Measurements from ENCODE around the gene DNAJC1.

Gene DNAJC1

GRCh38 chr10:21715531-21716195 lies 287.9 kb downstream of the DNAJC1 start:
- Histone ChIP-seq H3K9me3 (replicated peaks; ENCODE audit: insufficient read depth, low read length) (no peaks in the 10 kb centered on the region), H3K4me2 (ENCODE audit: low read depth, low read length) (no peak overlapping the region), H4K20me1 (ENCODE audit: insufficient read depth, low read length) (no peaks in the 10 kb centered on the region), H2AFZ (ENCODE audit: low read length) (no peak overlapping the region), H3K4me1 (ENCODE audit: low read length) (peaks cover 19% of the 10 kb centered on the region), H3K4me3 (ENCODE audit: low read length) (no peak overlapping the region), H3F3A (ENCODE audit: insufficient read depth, low read length) (peaks cover 9% of the 10 kb centered on the region; the same call in 1 of the 2 replicates), H3K9ac (ENCODE audit: low read length) (no peak overlapping the region), H3K36me3 (replicated peaks; ENCODE audit: insufficient read depth, low read length) (0 out of 2 replicates have a peak, but pooled peaks cover 2% of the 10 kb centered on the region), H3K9me2 (replicated peaks; ENCODE audit: insufficient read depth, low read length) (no peaks in the 10 kb centered on the region), H3K27ac (ENCODE audit: low read length) (no peak overlapping the region), H3K79me2 (ENCODE audit: low read length) (peaks cover 25% of the 10 kb centered on the region), H3K27me3 (replicated peaks; ENCODE audit: insufficient read depth, low read length) (no peaks in the 10 kb centered on the region)
- no peak for DNase-seq
- no peak for TF ChIP-seq CTCF (IDR thresholded peaks at IDR 0.05; ENCODE audit: low read length)
- TF ChIP-seq EZH2 (optimal IDR thresholded peaks at IDR 0.05; ENCODE audit: low read depth, low read length): no peak
- TF ChIP-seq EZH2phosphoT487 (IDR thresholded peaks at IDR 0.05; ENCODE audit: low read length): no peak

GRCh38 chr10:21712975-21713374 lies 290.6 kb downstream of the DNAJC1 start:
- DNase-seq: no peak
- no peak overlapping the region for H3K9ac ChIP-seq (ENCODE audit: low read length)
- 0 out of 2 replicates have a peak, but pooled peaks cover 2% of the 10 kb centered on the region for H3K36me3 ChIP-seq (replicated peaks; ENCODE audit: insufficient read depth, low read length)

GRCh38 chr10:21707498-21707897 lies 296.0 kb downstream of the DNAJC1 start:
- peaks cover 54% of the 10 kb centered on the region for H3K79me2 ChIP-seq (ENCODE audit: low read length)

More at GRCh38 chr10:21712975-21713374, 290.6 kb downstream of the DNAJC1 start:
- peaks cover 25% of the 10 kb centered on the region for H3K79me2 ChIP-seq (ENCODE audit: low read length)
- no peaks in the 10 kb centered on the region for H3K27me3 ChIP-seq (replicated peaks; ENCODE audit: insufficient read depth, low read length)
- H4K20me1 ChIP-seq (ENCODE audit: insufficient read depth, low read length): no peaks in the 10 kb centered on the region
- H3F3A ChIP-seq (ENCODE audit: insufficient read depth, low read length): peaks cover 24% of the 10 kb centered on the region
- no peak overlapping the region for H3K4me3 ChIP-seq (ENCODE audit: low read length)
- no peaks in the 10 kb centered on the region for H3K9me2 ChIP-seq (replicated peaks; ENCODE audit: insufficient read depth, low read length)
- TF ChIP-seq CTCF (IDR thresholded peaks at IDR 0.05; ENCODE audit: low read length): no peak
- no peak for TF ChIP-seq EZH2 (optimal IDR thresholded peaks at IDR 0.05; ENCODE audit: low read depth, low read length)
- no peak for TF ChIP-seq EZH2phosphoT487 (IDR thresholded peaks at IDR 0.05; ENCODE audit: low read length)
- peaks cover 33% of the 10 kb centered on the region for H3K4me1 ChIP-seq (ENCODE audit: low read length)
- no peak overlapping the region for H3K4me2 ChIP-seq (ENCODE audit: low read depth, low read length)
- no peak overlapping the region for H3K27ac ChIP-seq (ENCODE audit: low read length)
- H3K9me3 ChIP-seq (replicated peaks; ENCODE audit: insufficient read depth, low read length): no peaks in the 10 kb centered on the region
- H2AFZ ChIP-seq (ENCODE audit: low read length): no peak overlapping the region

More at GRCh38 chr10:21707498-21707897, 296.0 kb downstream of the DNAJC1 start:
- Histone ChIP-seq H2AFZ (ENCODE audit: low read length) (no peak overlapping the region), H3K9me3 (replicated peaks; ENCODE audit: insufficient read depth, low read length) (no peaks in the 10 kb centered on the region), H4K20me1 (ENCODE audit: insufficient read depth, low read length) (peaks cover 17% of the 10 kb centered on the region; the same call in 1 of the 2 replicates), H3K27ac (ENCODE audit: low read length) (no peak overlapping the region), H3K36me3 (replicated peaks; ENCODE audit: insufficient read depth, low read length) (no peaks in the 10 kb centered on the region), H3K27me3 (replicated peaks; ENCODE audit: insufficient read depth, low read length) (no peaks in the 10 kb centered on the region), H3K9me2 (replicated peaks; ENCODE audit: insufficient read depth, low read length) (no peaks in the 10 kb centered on the region), H3K4me2 (ENCODE audit: low read depth, low read length) (no peak overlapping the region), H3K4me3 (ENCODE audit: low read length) (no peak overlapping the region), H3K4me1 (ENCODE audit: low read length) (peaks cover 51% of the 10 kb centered on the region), H3K9ac (ENCODE audit: low read length) (no peak overlapping the region), H3F3A (ENCODE audit: insufficient read depth, low read length) (peaks cover 30% of the 10 kb centered on the region)
- DNase-seq: no peak
- TF ChIP-seq EZH2 (optimal IDR thresholded peaks at IDR 0.05; ENCODE audit: low read depth, low read length) (no peak), CTCF (IDR thresholded peaks at IDR 0.05; ENCODE audit: low read length) (no peak), EZH2phosphoT487 (IDR thresholded peaks at IDR 0.05; ENCODE audit: low read length) (no peak)
